ENCODE measurements around the gene HOXD10. TPM values are rescaled to one million over a fixed set of nuclear protein-coding genes. Genes with fewer than 3 reads are reported as not detected.
A peak's percentile ranks its signal among the peaks of the same experiment; 100 is the strongest.

The HOXD10 gene
- total RNA-seq, 2 experiments from 2014 or later: not detected

- Mint-ChIP-seq H3K36me3 (peaks cover 12% of the 10 kb centered on the region), H3K4me3 (no peak overlapping the region), H3K4me1 (ENCODE audit: low read depth) (peaks cover 19% of the 10 kb centered on the region), H3K27me3 (peaks cover 77% of the 10 kb centered on the region), H3K27ac (no peak overlapping the region), H3K9me3 (peaks cover 4% of the 10 kb centered on the region)
- intact Hi-C loops (cut with micrococcal nuclease): loop anchor here (10.0 kb wide), 1 partner anchor 1804 kb away; the partner anchor contains the start of gene SP9
- ChIA-PET POLR2A (no interaction called here), CTCF (interaction anchor here (3.4 to 10.6 kb wide), 2 partner anchors 11 to 317 kb away, joined by 16 to 108 read pairs; no protein-coding TSS in a partner anchor)
- DNase-seq: no peak
Observed at GRCh38 chr2:176138526-176138922, 21.9 kb downstream of the HOXD10 start.

GRCh38 chr2:176138923-176139660, 22.5 kb downstream of the HOXD10 start:
- Mint-ChIP-seq H3K27ac (no peak overlapping the region), H3K4me1 (ENCODE audit: low read depth) (peaks cover 19% of the 10 kb centered on the region), H3K4me3 (no peak overlapping the region), H3K36me3 (peaks cover 12% of the 10 kb centered on the region), H3K27me3 (peaks cover 76% of the 10 kb centered on the region), H3K9me3 (peaks cover 4% of the 10 kb centered on the region)
- intact Hi-C loops (cut with micrococcal nuclease): loop anchor here (10.0 kb wide), 1 partner anchor 1804 kb away; the partner anchor contains the start of gene SP9
- DNase-seq: no peak
- ChIA-PET CTCF (interaction anchor here (0.6 to 10.6 kb wide), 9 partner anchors 12 to 513 kb away, joined by 3 to 108 read pairs (median 3); no protein-coding TSS in a partner anchor), POLR2A (no interaction called here)

GRCh38 chr2:176139661-176140512, 23.3 kb downstream of the HOXD10 start:
- POLR2A ChIA-PET: interaction anchor here (0.6 kb wide), 1 partner anchor 673 kb away, joined by 3 read pairs; no protein-coding TSS in a partner anchor
- intact Hi-C loops (cut with micrococcal nuclease): loop anchor here (1.0 to 10.0 kb wide), 3 partner anchors 315 to 1805 kb away; partner anchors contain the start of gene SP9

DNA sequence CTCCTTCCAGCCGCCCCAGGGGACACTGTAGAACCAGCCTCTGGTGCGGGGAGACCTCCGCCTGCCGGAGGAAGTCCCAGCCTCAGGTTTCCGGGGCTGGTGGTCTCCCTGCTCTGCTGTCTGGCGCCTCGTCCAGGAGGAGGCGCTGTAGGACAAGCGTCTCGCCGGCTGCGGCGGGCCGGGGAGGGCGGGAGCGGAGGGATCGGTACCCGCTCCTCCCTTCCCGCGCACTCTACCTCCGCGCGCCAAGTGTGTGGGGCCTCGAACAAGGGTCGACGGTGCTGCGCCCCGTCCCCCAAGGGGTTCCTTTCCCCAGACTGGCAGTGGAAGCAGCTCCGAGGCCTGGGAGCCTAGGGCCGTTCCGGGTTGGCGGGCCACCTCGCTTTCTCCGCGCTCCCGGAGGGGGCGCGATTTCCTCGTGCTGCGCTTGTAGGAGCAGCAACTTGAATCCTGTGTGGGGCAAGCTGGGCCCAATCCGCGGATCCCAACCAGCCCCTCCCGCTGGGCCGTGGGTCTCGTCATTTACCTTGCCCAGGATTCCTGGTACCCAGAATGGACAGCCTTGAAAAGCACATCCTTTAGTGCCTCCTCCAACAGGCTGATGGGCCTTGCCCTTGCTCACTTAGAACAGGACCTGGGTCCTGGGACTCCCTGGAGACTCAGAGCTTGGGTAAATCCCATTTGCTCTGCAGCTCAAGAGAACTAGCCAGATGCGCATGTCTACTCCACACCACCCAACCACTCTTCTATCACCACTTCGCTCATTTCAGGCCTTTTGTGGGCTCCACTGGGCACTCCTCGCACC, 24.1 kb downstream of the HOXD10 start:
- intact Hi-C loops (cut with micrococcal nuclease): loop anchor here (1.0 kb wide), 2 partner anchors 315 to 414 kb away; no protein-coding TSS in a partner anchor
- Mint-ChIP-seq H3K27ac (no peak overlapping the region), H3K4me3 (no peak overlapping the region), H3K36me3 (peaks cover 8% of the 10 kb centered on the region), H3K27me3 (peaks cover 74% of the 10 kb centered on the region), H3K9me3 (peaks cover 4% of the 10 kb centered on the region), H3K4me1 (ENCODE audit: low read depth) (peaks cover 15% of the 10 kb centered on the region)
- peak; percentile 75 for DNase-seq
- CTCF ChIA-PET: interaction anchor here (0.6 to 10.6 kb wide), 25 partner anchors 9 to 1009 kb away, joined by 3 to 108 read pairs (median 4); no protein-coding TSS in a partner anchor
- POLR2A ChIA-PET: interaction anchor here (0.6 kb wide), 1 partner anchor 672 kb away, joined by 3 read pairs; no protein-coding TSS in a partner anchor

More at GRCh38 chr2:176139661-176140512, 23.3 kb downstream of the HOXD10 start:
- no peak overlapping the region for H3K27ac Mint-ChIP-seq
- CTCF ChIA-PET: interaction anchor here (0.6 to 10.6 kb wide), 23 partner anchors 8 to 1010 kb away, joined by 3 to 108 read pairs (median 4); no protein-coding TSS in a partner anchor
- H3K36me3 Mint-ChIP-seq: peaks cover 12% of the 10 kb centered on the region
- H3K9me3 Mint-ChIP-seq: peaks cover 4% of the 10 kb centered on the region
- H3K4me1 Mint-ChIP-seq (ENCODE audit: low read depth): peaks cover 19% of the 10 kb centered on the region
- no peak overlapping the region for H3K4me3 Mint-ChIP-seq
- H3K27me3 Mint-ChIP-seq: peaks cover 75% of the 10 kb centered on the region
- DNase-seq: no peak

- peaks cover 4% of the 10 kb centered on the region for H3K9me3 Mint-ChIP-seq
- H3K36me3 Mint-ChIP-seq: peaks cover 8% of the 10 kb centered on the region
- peaks cover 79% of the 10 kb centered on the region for H3K27me3 Mint-ChIP-seq
- no peak overlapping the region for H3K27ac Mint-ChIP-seq
- no peak for DNase-seq
- H3K4me1 Mint-ChIP-seq (ENCODE audit: low read depth): peaks cover 12% of the 10 kb centered on the region
- no peak overlapping the region for H3K4me3 Mint-ChIP-seq
- intact Hi-C loops (cut with micrococcal nuclease): no loop called here
- ChIA-PET CTCF (interaction anchor here (2.6 to 10.6 kb wide), 2 partner anchors 313 to 412 kb away, joined by 14 to 108 read pairs; no protein-coding TSS in a partner anchor), POLR2A (no interaction called here)
Observed at GRCh38 chr2:176142281-176142680, 25.7 kb downstream of the HOXD10 start.

DNA sequence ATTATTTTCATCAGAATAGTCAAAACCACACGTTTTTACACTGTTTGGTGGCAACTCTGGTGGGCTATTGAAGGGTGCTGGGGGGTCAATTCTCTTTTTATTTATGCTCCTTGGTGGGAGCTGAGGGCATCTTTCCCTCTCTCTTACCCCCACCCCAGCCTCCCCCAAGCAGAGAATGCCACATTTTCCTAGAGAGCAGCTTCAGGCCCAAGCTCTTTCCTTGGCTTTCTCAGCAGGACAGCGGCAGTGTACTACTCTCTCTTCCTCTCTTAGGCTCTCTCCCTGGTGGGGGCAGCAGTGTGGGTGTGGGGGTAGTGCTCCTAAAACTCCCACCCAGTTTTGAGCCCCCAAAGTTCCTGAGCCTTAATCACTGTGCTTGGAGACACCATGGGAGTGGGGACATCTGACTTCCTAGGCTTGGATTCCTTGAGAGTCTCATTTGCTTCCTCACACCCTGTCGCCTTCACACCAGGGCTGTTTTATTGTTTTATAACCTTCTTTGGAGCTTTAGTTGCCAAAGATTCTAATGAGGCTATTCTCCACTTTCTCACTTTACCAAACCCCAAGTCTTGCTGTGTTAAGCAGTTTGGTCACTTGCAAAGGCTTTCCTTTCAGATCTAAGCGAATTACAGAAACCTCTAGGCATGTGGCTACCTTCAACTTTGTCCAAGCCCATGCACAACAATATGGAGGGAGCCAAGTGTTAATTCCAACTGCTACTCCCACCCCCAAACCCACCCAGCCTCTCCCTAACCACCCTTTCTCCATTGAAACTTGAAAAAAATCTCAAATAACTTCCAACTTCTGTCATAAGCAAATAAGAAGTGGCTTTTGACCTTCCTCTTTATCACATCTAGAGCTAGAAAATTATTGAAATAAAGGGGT, 28.7 kb downstream of the HOXD10 start:
- H3K9me3 Mint-ChIP-seq: no peaks in the 10 kb centered on the region
- H3K27ac Mint-ChIP-seq: no peak overlapping the region
- no peak overlapping the region for H3K4me3 Mint-ChIP-seq
- intact Hi-C loops (cut with micrococcal nuclease): no loop called here
- ChIA-PET CTCF (interaction anchor here (0.7 to 10.6 kb wide), 3 partner anchors 17 to 310 kb away, joined by 3 to 108 read pairs (median 3); no protein-coding TSS in a partner anchor), POLR2A (no interaction called here)
- H3K27me3 Mint-ChIP-seq: peaks cover 82% of the 10 kb centered on the region
- DNase-seq: no peak
- H3K4me1 Mint-ChIP-seq (ENCODE audit: low read depth): peaks cover 12% of the 10 kb centered on the region
- H3K36me3 Mint-ChIP-seq: no peaks in the 10 kb centered on the region

GRCh38 chr2:176146101-176146500, 29.5 kb downstream of the HOXD10 start:
- H3K4me1 Mint-ChIP-seq (ENCODE audit: low read depth): peaks cover 8% of the 10 kb centered on the region
- intact Hi-C loops (cut with micrococcal nuclease): no loop called here
- peaks cover 86% of the 10 kb centered on the region for H3K27me3 Mint-ChIP-seq
- ChIA-PET CTCF (interaction anchor here (0.8 to 10.6 kb wide), 2 partner anchors 309 to 409 kb away, joined by 3 to 108 read pairs; no protein-coding TSS in a partner anchor), POLR2A (no interaction called here)
- no peak overlapping the region for H3K4me3 Mint-ChIP-seq
- H3K36me3 Mint-ChIP-seq: no peaks in the 10 kb centered on the region
- DNase-seq: no peak
- no peak overlapping the region for H3K27ac Mint-ChIP-seq
- H3K9me3 Mint-ChIP-seq: no peaks in the 10 kb centered on the region

DNA sequence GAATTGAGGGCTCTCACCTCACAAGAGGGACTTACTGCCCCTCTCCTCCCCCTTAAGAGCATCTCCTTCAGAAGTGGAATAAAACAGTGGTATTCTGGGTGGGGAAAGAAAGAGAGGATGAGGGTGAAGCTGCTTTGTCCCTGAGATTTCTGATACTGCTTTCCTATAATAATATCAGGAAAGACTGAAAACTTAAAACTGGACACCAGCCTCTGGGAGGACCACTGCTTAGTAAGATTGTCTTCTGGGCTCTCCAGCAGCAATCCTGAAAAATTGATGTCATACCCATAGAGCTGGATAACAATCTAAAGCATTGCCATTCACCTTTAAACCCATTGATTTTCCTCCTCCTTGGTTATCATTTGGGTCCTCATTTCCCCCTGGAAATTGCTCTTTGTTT, 30.1 kb downstream of the HOXD10 start:
- Mint-ChIP-seq H3K27me3 (peaks cover 85% of the 10 kb centered on the region), H3K4me1 (ENCODE audit: low read depth) (peaks cover 7% of the 10 kb centered on the region), H3K4me3 (no peak overlapping the region), H3K27ac (no peak overlapping the region), H3K9me3 (no peaks in the 10 kb centered on the region), H3K36me3 (no peaks in the 10 kb centered on the region)
- POLR2A ChIA-PET: no interaction called here
- no peak for DNase-seq
- intact Hi-C loops (cut with micrococcal nuclease): no loop called here
- CTCF ChIA-PET: interaction anchor here (0.8 to 10.6 kb wide), 2 partner anchors 309 to 408 kb away, joined by 3 to 108 read pairs; no protein-coding TSS in a partner anchor

- no peaks in the 10 kb centered on the region for H3K9me3 Mint-ChIP-seq
- POLR2A ChIA-PET: no interaction called here
- CTCF ChIA-PET: interaction anchor here (0.8 to 10.6 kb wide), 2 partner anchors 308 to 407 kb away, joined by 3 to 108 read pairs; no protein-coding TSS in a partner anchor
- H3K27ac Mint-ChIP-seq: no peak overlapping the region
- H3K4me1 Mint-ChIP-seq (ENCODE audit: low read depth): peaks cover 7% of the 10 kb centered on the region
- H3K4me3 Mint-ChIP-seq: no peak overlapping the region
- H3K36me3 Mint-ChIP-seq: no peaks in the 10 kb centered on the region
- H3K27me3 Mint-ChIP-seq: peaks cover 79% of the 10 kb centered on the region
- no peak for DNase-seq
- intact Hi-C loops (cut with micrococcal nuclease): no loop called here
Observed at GRCh38 chr2:176147210-176147799, 30.7 kb downstream of the HOXD10 start.

GRCh38 chr2:176147800-176148496, 31.4 kb downstream of the HOXD10 start:
- Mint-ChIP-seq H3K27ac (no peak overlapping the region), H3K4me3 (no peak overlapping the region), H3K27me3 (peaks cover 80% of the 10 kb centered on the region), H3K9me3 (no peaks in the 10 kb centered on the region), H3K36me3 (no peaks in the 10 kb centered on the region), H3K4me1 (ENCODE audit: low read depth) (peaks cover 7% of the 10 kb centered on the region)
- DNase-seq: no peak
- CTCF ChIA-PET: interaction anchor here (10.6 kb wide), 1 partner anchor 308 kb away, joined by 108 read pairs; no protein-coding TSS in a partner anchor
- intact Hi-C loops (cut with micrococcal nuclease): no loop called here
- POLR2A ChIA-PET: no interaction called here
